Left lung (tissue), 10 donors: ENCODE results near the gene ERVMER34-1. TPM values are rescaled to one million over a fixed set of nuclear protein-coding genes. Genes with fewer than 3 reads are reported as not detected.

Experiments
- ATAC-seq: fragments of 200-7000 bp; cut with Tn5 transposase; one replicate; pipeline ENCODE4 v1.9.1; 2020; ENCODE audit warnings: moderate library complexity
- DNase-seq, 4 donors: peaks; one replicate each; pipeline ENCODE4 v3.0.0-alpha.2; 2013 to 2020
- H3K27ac ChIP-seq, 2 donors: fragments of 200-600 bp; sonication (generic) in 1 of 2; one replicate each; pipeline versions ENCODE4 v1.5.0 to v1.8.0; 2020 to 2021
- H3K27me3 ChIP-seq, 2 donors: fragments of 200-600 bp; sonication (generic) in 1 of 2; one replicate each; pipeline versions ENCODE4 v1.5.0 to v1.8.0; 2020 to 2021
- H3K36me3 ChIP-seq, 2 donors: fragments of 200-600 bp; sonication (generic) in 1 of 2; one replicate each; pipeline versions ENCODE4 v1.5.0 to v1.8.0; 2020 to 2021
- H3K4me1 ChIP-seq, 2 donors: fragments of 200-600 bp; one replicate each; pipeline ENCODE4 v1.8.0; 2021
- H3K4me3 ChIP-seq, 2 donors: fragments of 200-600 bp; sonication (generic) in 1 of 2; one replicate each; pipeline versions ENCODE4 v1.5.0 to v1.8.0; 2020 to 2021; ENCODE audit warnings: mild to moderate bottlenecking in 1 of 2
- H3K9me3 ChIP-seq, 2 donors: fragments of 200-600 bp; sonication (generic) in 1 of 2; one replicate each; pipeline versions ENCODE4 v1.5.0 to v1.8.0; 2020 to 2021
- CTCF ChIP-seq, 2 donors: fragments of 200-600 bp; sonication (generic) in 1 of 2; IDR thresholded peaks; one replicate each; pipeline versions ENCODE4 v1.5.0 to v1.8.0; 2021; ENCODE audit warnings: antibody characterized with exemption in 2 of 2
- intact Hi-C, 2 donors: fragments of 100-400 bp; cut with DNase I; formaldehyde crosslinking; loops; one replicate each; pipeline versions ENCODE4 v1.11.2 to v1.14.2; 2022
- polyA plus RNA-seq, 6 donors: library from polyadenylated mRNA; unstranded; fragments of 120-200 nt; gene quantifications; one replicate each; pipeline ENCODE4 v1.2.1, GENCODE V29; 2013; ENCODE audit not compliant: insufficient read length in 6 of 6
- total RNA-seq, 2 donors: library from RNA; stranded (reverse); fragmentation: NEBNext Ultra II Directional; extraction: Animal tissue kit (Norgen Biotek cat#: 25700); gene quantifications; one replicate each; pipeline ENCODE4 v1.2.1, GENCODE V29; 2021
- donor health status: DM: no; HTN: yes; CAD: no.
- donor health status: DM: no; HTN: no; CAD: no.

Gene ERVMER34-1
- total and polyA plus RNA-seq, 8 donors = 2.0 to 3.4 (median 2.9) TPM

- H3K36me3 ChIP-seq = no peaks in the 10 kb centered on the region
- no peak overlapping the region for H3K4me3 ChIP-seq
- H3K4me1 ChIP-seq = peaks cover 0 to 9% of the 10 kb centered on the region in 2 donors
- H3K27me3 ChIP-seq = peaks cover 0 to 38% of the 10 kb centered on the region in 2 donors
- ATAC-seq = no peak
- no peak for TF ChIP-seq CTCF (IDR thresholded peaks at IDR 0.05)
- intact Hi-C loops = no loop called here
- no peak for DNase-seq
- no peak overlapping the region for H3K27ac ChIP-seq
- H3K9me3 ChIP-seq = no peaks in the 10 kb centered on the region
These were observed 2.8 kb downstream of the ERVMER34-1 start for GRCh38 chr4:52748432-52748831.

GRCh38 chr4:52744588-52744987 lies 6.6 kb downstream of the ERVMER34-1 start:
- Histone ChIP-seq H3K4me1 (no peaks in the 10 kb centered on the region), H3K27ac (no peak overlapping the region), H3K27me3 (peaks cover 0 to 4% of the 10 kb centered on the region in 2 donors), H3K36me3 (no peaks in the 10 kb centered on the region), H3K9me3 (no peaks in the 10 kb centered on the region), H3K4me3 (no peak overlapping the region)
- DNase-seq = no peak
- intact Hi-C loops = no loop called here
- no peak for TF ChIP-seq CTCF (IDR thresholded peaks at IDR 0.05)
- ATAC-seq = no peak

GRCh38 chr4:52743444-52744019 lies 7.7 kb downstream of the ERVMER34-1 start:
- Histone ChIP-seq H3K36me3 (no peaks in the 10 kb centered on the region), H3K27ac (no peak overlapping the region), H3K9me3 (no peaks in the 10 kb centered on the region), H3K4me1 (no peaks in the 10 kb centered on the region), H3K4me3 (no peak overlapping the region), H3K27me3 (no peaks in the 10 kb centered on the region)
- DNase-seq (no peak), ATAC-seq (peak; percentile 92)
- intact Hi-C loops = no loop called here
- no peak for TF ChIP-seq CTCF (IDR thresholded peaks at IDR 0.05)

- intact Hi-C loops = no loop called here
- Histone ChIP-seq H3K4me1 (no peaks in the 10 kb centered on the region), H3K36me3 (no peaks in the 10 kb centered on the region), H3K9me3 (no peaks in the 10 kb centered on the region), H3K4me3 (no peak overlapping the region), H3K27me3 (no peaks in the 10 kb centered on the region), H3K27ac (no peak overlapping the region)
- TF ChIP-seq CTCF (IDR thresholded peaks at IDR 0.05) = no peak
- no peak for ATAC-seq
- DNase-seq = no peak
These were observed 21.6 kb downstream of the ERVMER34-1 start for GRCh38 chr4:52729586-52729985.

GRCh38 chr4:52728691-52729240 lies 22.5 kb downstream of the ERVMER34-1 start:
- intact Hi-C loops = no loop called here
- no peak for TF ChIP-seq CTCF (IDR thresholded peaks at IDR 0.05)
- H3K27ac ChIP-seq = no peak overlapping the region
- H3K9me3 ChIP-seq = no peaks in the 10 kb centered on the region
- ATAC-seq (no peak), DNase-seq (no peak)
- H3K36me3 ChIP-seq = no peaks in the 10 kb centered on the region
- no peak overlapping the region for H3K4me3 ChIP-seq
- H3K27me3 ChIP-seq = no peaks in the 10 kb centered on the region
- H3K4me1 ChIP-seq = no peaks in the 10 kb centered on the region
